Neural cell (in vitro differentiated cells): Measurements from ENCODE around the gene ISG15. TPM values are rescaled to one million over a fixed set of nuclear protein-coding genes. Genes with fewer than 3 reads are reported as not detected.

Experiments
- H2AFZ ChIP-seq: fragments of 200-600, 300-800 bp; sonication (generic), shearing (Covaris generic); 2 replicates; pipeline ENCODE4 v1.6.0; 2014; ENCODE audit warnings: low read depth, mild to moderate bottlenecking, antibody characterized with exemption, low read length, moderate library complexity
- H3F3A ChIP-seq: fragments of 200-600 bp; shearing (Covaris generic); 2 replicates; pipeline ENCODE4 v1.6.1; 2016; ENCODE audit warnings: mild to moderate bottlenecking, moderate library complexity, mixed read lengths, antibody characterized with exemption, low read length; ENCODE audit not compliant: insufficient read depth, poor library complexity, severe bottlenecking
- H3K27ac ChIP-seq: fragments of 200-600, 300-800 bp; sonication (generic), shearing (Covaris generic); 2 replicates; pipeline ENCODE4 v1.5.1; 2014; ENCODE audit warnings: mild to moderate bottlenecking, low read length, moderate library complexity
- H3K27me3 ChIP-seq: fragments of 300-800, 200-600 bp; sonication (generic), shearing (Covaris generic); 2 replicates; pipeline ENCODE4 v1.6.0; 2014; ENCODE audit warnings: mild to moderate bottlenecking, low read depth, low read length, moderate library complexity; ENCODE audit not compliant: insufficient read depth
- H3K36me3 ChIP-seq: fragments of 300-800, 200-600 bp; sonication (generic), shearing (Covaris generic); 2 replicates; pipeline ENCODE4 v1.5.1; 2014; ENCODE audit warnings: mild to moderate bottlenecking, antibody characterized with exemption, low read length, moderate library complexity; ENCODE audit not compliant: insufficient read depth
- H3K4me2 ChIP-seq: fragments of 300-800, 200-600 bp; sonication (generic), shearing (Covaris generic); 2 replicates; pipeline ENCODE4 v1.6.0; 2014; ENCODE audit warnings: mild to moderate bottlenecking, low read length
- H3K4me3 ChIP-seq: fragments of 300-800, 200-600 bp; sonication (generic), shearing (Covaris generic); 2 replicates; pipeline ENCODE4 v1.5.1; 2014; ENCODE audit warnings: mild to moderate bottlenecking, low read length, moderate library complexity
- H3K79me2 ChIP-seq: fragments of 200-600 bp; shearing (Covaris generic); replicated peaks from 2 replicates; pipeline ENCODE4 v1.6.0; 2014; ENCODE audit warnings: mild to moderate bottlenecking, low read length, moderate library complexity; ENCODE audit not compliant: insufficient read depth
- H3K9ac ChIP-seq: fragments of 300-800, 200-600 bp; sonication (generic), shearing (Covaris generic); 2 replicates; pipeline ENCODE4 v1.6.1; 2016; ENCODE audit warnings: mild to moderate bottlenecking, low read length, mixed read lengths
- H3K9me2 ChIP-seq: fragments of 200-600 bp; shearing (Covaris generic); 2 replicates; pipeline ENCODE4 v1.6.1; 2016; ENCODE audit warnings: mild to moderate bottlenecking, low read length, mixed read lengths; ENCODE audit not compliant: insufficient read depth
- H3K9me3 ChIP-seq: fragments of 200-600, 300-800 bp; sonication (generic), shearing (Covaris generic); 2 replicates; pipeline ENCODE4 v1.6.1; 2016; ENCODE audit warnings: mild to moderate bottlenecking, mixed run types, low read length, moderate library complexity, mixed read lengths
- H4K20me1 ChIP-seq: fragments of 200-600 bp; shearing (Covaris generic); 2 replicates; pipeline ENCODE4 v1.6.1; 2016; ENCODE audit warnings: mild to moderate bottlenecking, mixed run types; ENCODE audit not compliant: insufficient read depth
- CTCF ChIP-seq: fragments of 450-650 bp; IDR thresholded peaks from 2 replicates; pipeline ENCODE4 v1.5.1; 2014; ENCODE audit warnings: antibody characterized with exemption, mild to moderate bottlenecking, moderate library complexity; ENCODE audit not compliant: poor library complexity, severe bottlenecking
- EP300 ChIP-seq: fragments of 450-650 bp; conservative IDR thresholded peaks from 2 replicates; pipeline ENCODE4 v1.6.1; 2014; ENCODE audit warnings: antibody characterized with exemption, mild to moderate bottlenecking, moderate library complexity; ENCODE audit not compliant: poor library complexity, severe bottlenecking
- EZH2 ChIP-seq: fragments of 200-600, 300-800 bp; shearing (Covaris generic), sonication (generic); IDR thresholded peaks from 2 replicates; pipeline ENCODE4 v1.6.1; 2014; ENCODE audit warnings: antibody characterized with exemption, low read length, borderline replicate concordance, mild to moderate bottlenecking; ENCODE audit not compliant: insufficient read depth, poor library complexity, severe bottlenecking
- MXI1 ChIP-seq: fragments of 450-650 bp; conservative IDR thresholded peaks from 2 replicates; pipeline ENCODE4 v1.6.1; 2014; ENCODE audit warnings: antibody characterized with exemption, mild to moderate bottlenecking; ENCODE audit not compliant: poor library complexity, severe bottlenecking
- POLR2AphosphoS5 ChIP-seq: IDR thresholded peaks from 2 replicates; pipeline ENCODE4 v1.6.1; 2012
- RAD21 ChIP-seq: fragments of 450-650 bp; conservative IDR thresholded peaks from 2 replicates; pipeline ENCODE4 v1.6.1; 2014; ENCODE audit warnings: antibody characterized with exemption, mild to moderate bottlenecking, moderate library complexity
- REST ChIP-seq: IDR thresholded peaks from 2 replicates; pipeline ENCODE4 v1.6.1; 2012; ENCODE audit warnings: borderline replicate concordance
- SMC3 ChIP-seq: fragments of 450-650 bp; conservative IDR thresholded peaks from 2 replicates; pipeline ENCODE4 v1.6.1; 2014; ENCODE audit warnings: antibody characterized with exemption, mild to moderate bottlenecking, moderate library complexity; ENCODE audit not compliant: poor library complexity
- TAF1 ChIP-seq: IDR thresholded peaks from 2 replicates; pipeline ENCODE4 v1.6.1; 2012; ENCODE audit warnings: low read depth
- polyA plus RNA-seq: library from polyadenylated mRNA; depleted of rRNA; stranded (reverse); fragments of >200 nt; gene quantifications from 2 replicates; pipeline ENCODE4 v1.2.3, GENCODE V29; 2014

ISG15 gene
- polyA plus RNA-seq, 1 donor from 2014 or later = 8.0 TPM

DNA sequence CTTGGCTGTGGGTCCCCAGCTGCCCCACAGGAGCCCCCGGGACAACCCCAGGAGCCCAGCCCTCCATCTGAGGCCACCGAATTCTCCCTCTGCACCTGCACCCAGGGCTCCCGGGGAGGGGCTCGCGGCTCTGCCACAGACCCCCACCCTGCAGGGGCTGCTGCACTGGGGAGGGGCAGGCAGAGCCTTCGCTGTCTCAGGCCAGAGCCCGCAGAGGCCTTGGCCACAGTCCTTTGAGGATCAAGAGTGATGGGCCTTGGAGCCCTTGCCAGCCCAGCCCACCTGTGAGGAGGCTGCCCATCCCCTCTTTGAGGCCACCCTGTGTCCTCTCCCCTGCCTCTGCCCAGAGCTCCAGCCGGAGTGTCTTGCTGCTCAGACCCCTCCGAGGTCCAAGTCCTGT is 37.9 kb upstream of the ISG15 start:
- H3K9me3 ChIP-seq = no peaks in the 10 kb centered on the region
- H3K9ac ChIP-seq = no peak overlapping the region
- no peaks in the 10 kb centered on the region for H4K20me1 ChIP-seq
- H3K27ac ChIP-seq = no peak overlapping the region
- no peak overlapping the region for H3K4me2 ChIP-seq
- TF ChIP-seq CTCF (no peak), MXI1 (no peak), REST (no peak), TAF1 (no peak), POLR2AphosphoS5 (no peak), EP300 (no peak), EZH2 (no peak), RAD21 (no peak), SMC3 (no peak)
- H3K27me3 ChIP-seq = peaks cover 14% of the 10 kb centered on the region
- H3F3A ChIP-seq = no peaks in the 10 kb centered on the region
- no peaks in the 10 kb centered on the region for H3K36me3 ChIP-seq
- no peak overlapping the region for H3K4me3 ChIP-seq
- H3K9me2 ChIP-seq = no peaks in the 10 kb centered on the region
- no peaks in the 10 kb centered on the region for H3K79me2 ChIP-seq
- no peak overlapping the region for H2AFZ ChIP-seq

GRCh38 chr1:975896-976683 is 37.2 kb upstream of the ISG15 start:
- Histone ChIP-seq H3K4me3 (no peak overlapping the region), H2AFZ (no peak overlapping the region)

More at GRCh38 chr1:975896-976683, 37.2 kb upstream of the ISG15 start:
- H3K27me3 ChIP-seq = peaks cover 7% of the 10 kb centered on the region
- TF ChIP-seq TAF1 (no peak), REST (no peak), CTCF (peak; percentile 53), POLR2AphosphoS5 (no peak), EZH2 (no peak), SMC3 (peak; percentile 47), EP300 (no peak), RAD21 (peak; percentile 43), MXI1 (no peak)
- no peaks in the 10 kb centered on the region for H3F3A ChIP-seq
- no peaks in the 10 kb centered on the region for H4K20me1 ChIP-seq
- no peaks in the 10 kb centered on the region for H3K9me3 ChIP-seq
- no peak overlapping the region for H3K9ac ChIP-seq
- no peaks in the 10 kb centered on the region for H3K36me3 ChIP-seq
- no peak overlapping the region for H3K27ac ChIP-seq
- no peaks in the 10 kb centered on the region for H3K79me2 ChIP-seq
- H3K9me2 ChIP-seq = no peaks in the 10 kb centered on the region
- H3K4me2 ChIP-seq = no peak overlapping the region
